T-helper 1 cell (primary cell): ENCODE results near the gene RRAD.

ENCODE experiments used
- DNase-seq, 5 donors: peaks; one replicate each; pipeline ENCODE4 v3.0.0-alpha.2; 2012 to 2020

The RRAD gene

GRCh38 chr16:66914541-66914940, 10.8 kb downstream of the RRAD start:
- DNase-seq, result no peak

GRCh38 chr16:66913711-66914110, 11.6 kb downstream of the RRAD start:
- no peak for DNase-seq

GRCh38 chr16:66913081-66913480, 12.3 kb downstream of the RRAD start:
- no peak for DNase-seq

GRCh38 chr16:66911801-66912200, 13.5 kb downstream of the RRAD start:
- DNase-seq, result no peak

GRCh38 chr16:66911112-66911511, 14.2 kb downstream of the RRAD start:
- no peak for DNase-seq

GRCh38 chr16:66910175-66910940, 15.0 kb downstream of the RRAD start:
- DNase-seq, result no peak

GRCh38 chr16:66908762-66909559, 16.4 kb downstream of the RRAD start:
- no peak for DNase-seq

- DNase-seq, result no peak
Measured at GRCh38 chr16:66908116-66908515, 17.2 kb downstream of the RRAD start.

GRCh38 chr16:66906916-66907836, 18.2 kb downstream of the RRAD start:
- no peak for DNase-seq

GRCh38 chr16:66905633-66906539, 19.4 kb downstream of the RRAD start:
- peak in 2 of 5 donors; percentile 43 to 48 for DNase-seq

- no peak for DNase-seq
Measured at GRCh38 chr16:66904846-66905632, 20.3 kb downstream of the RRAD start.

- DNase-seq, result no peak
Measured at GRCh38 chr16:66904428-66904845, 20.9 kb downstream of the RRAD start.

GRCh38 chr16:66903544-66904427, 21.5 kb downstream of the RRAD start:
- no peak for DNase-seq

- DNase-seq, result no peak
Measured at GRCh38 chr16:66902648-66903543, 22.4 kb downstream of the RRAD start.

GRCh38 chr16:66901626-66902025, 23.7 kb downstream of the RRAD start:
- no peak for DNase-seq

GRCh38 chr16:66900721-66901441, 24.5 kb downstream of the RRAD start:
- no peak for DNase-seq

GRCh38 chr16:66899945-66900710, 25.2 kb downstream of the RRAD start:
- no peak for DNase-seq
